SJSA1 (cell line): Measurements from ENCODE around the gene ATXN7L1. TPM values are rescaled to one million over a fixed set of nuclear protein-coding genes. Genes with fewer than 3 reads are reported as not detected.

ENCODE experiments used
- DNase-seq, 2 experiments: peaks; one replicate each; pipeline ENCODE4 v3.0.0-alpha.2; 2015 to 2020; ENCODE audit warnings: low spot score in 2 of 2, low read depth in 1 of 2
- H3K27ac ChIP-seq: fragments of 250-450 bp; sonication (Bioruptor Pico); 2 replicates; pipeline ENCODE4 v1.5.1; 2020; ENCODE audit warnings: mild to moderate bottlenecking, moderate library complexity
- H3K27me3 ChIP-seq: fragments of 250-450 bp; sonication (Bioruptor Pico); replicated peaks from 2 replicates; pipeline ENCODE4 v1.5.1; 2020; ENCODE audit warnings: mild to moderate bottlenecking, moderate library complexity
- H3K36me3 ChIP-seq: fragments of 250-450 bp; sonication (Bioruptor Pico); 2 replicates; pipeline ENCODE4 v1.5.1; 2020; ENCODE audit warnings: mild to moderate bottlenecking
- H3K4me1 ChIP-seq: fragments of 250-450 bp; sonication (Bioruptor Pico); replicated peaks from 2 replicates; pipeline ENCODE4 v1.6.1; 2021; ENCODE audit warnings: mild to moderate bottlenecking
- H3K4me3 ChIP-seq: fragments of 250-450 bp; sonication (Bioruptor Pico); 2 replicates; pipeline ENCODE4 v1.5.1; 2020; ENCODE audit warnings: mild to moderate bottlenecking
- H3K9me3 ChIP-seq: fragments of 250-450 bp; sonication (Bioruptor Pico); replicated peaks from 2 replicates; pipeline ENCODE4 v1.5.1; 2020; ENCODE audit warnings: mild to moderate bottlenecking
- total RNA-seq: library from RNA; depleted of rRNA; stranded (reverse); fragments of >200 nt; shearing (Covaris generic); gene quantifications from 2 replicates; pipeline ENCODE4 v1.2.3, GENCODE V29; 2014

The ATXN7L1 gene
- total RNA-seq, 1 experiment from 2014 or later, result 2.7 TPM

DNA sequence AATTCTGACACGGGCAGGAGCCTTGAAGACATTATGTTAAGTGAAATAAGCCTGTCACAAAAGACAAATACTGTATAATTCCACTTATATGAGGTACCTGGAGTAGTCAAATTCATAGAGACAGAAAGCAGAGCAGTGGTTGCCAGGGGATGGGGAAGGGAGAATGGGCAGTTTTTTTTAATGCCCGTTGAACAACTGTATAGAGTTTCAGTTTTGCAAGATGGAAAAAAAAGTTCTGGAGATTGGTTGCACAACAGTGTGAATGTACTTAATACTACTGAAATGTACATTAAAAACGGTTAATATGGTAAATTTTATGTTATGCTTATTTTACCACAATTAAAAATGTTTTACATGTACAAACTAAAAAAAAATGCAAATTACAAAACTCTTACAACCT is 231.5 kb downstream of the ATXN7L1 start:
- no peak for DNase-seq
- no peaks in the 10 kb centered on the region for H3K27me3 ChIP-seq
- 0 out of 2 replicates have a peak, but pooled peaks cover 3% of the 10 kb centered on the region for H3K4me1 ChIP-seq
- H3K4me3 ChIP-seq, result no peak overlapping the region
- no peak overlapping the region for H3K27ac ChIP-seq
- no peaks in the 10 kb centered on the region for H3K9me3 ChIP-seq
- no peaks in the 10 kb centered on the region for H3K36me3 ChIP-seq

GRCh38 chr7:105643851-105644250 is 232.5 kb downstream of the ATXN7L1 start:
- no peaks in the 10 kb centered on the region for H3K9me3 ChIP-seq
- no peak for DNase-seq
- 0 out of 2 replicates have a peak, but pooled peaks cover under 1% of the 10 kb centered on the region for H3K4me1 ChIP-seq
- no peaks in the 10 kb centered on the region for H3K36me3 ChIP-seq
- H3K27me3 ChIP-seq, result no peaks in the 10 kb centered on the region
- no peak overlapping the region for H3K27ac ChIP-seq
- no peak overlapping the region for H3K4me3 ChIP-seq

GRCh38 chr7:105643384-105643783 is 233.0 kb downstream of the ATXN7L1 start:
- no peak for DNase-seq
- H3K27ac ChIP-seq, result no peak overlapping the region
- no peaks in the 10 kb centered on the region for H3K9me3 ChIP-seq
- H3K27me3 ChIP-seq, result no peaks in the 10 kb centered on the region
- H3K4me3 ChIP-seq, result no peak overlapping the region
- no peaks in the 10 kb centered on the region for H3K4me1 ChIP-seq
- H3K36me3 ChIP-seq, result no peaks in the 10 kb centered on the region

GRCh38 chr7:105642264-105642663 is 234.1 kb downstream of the ATXN7L1 start:
- Histone ChIP-seq H3K36me3 (no peaks in the 10 kb centered on the region; the same call in 1 of the 2 replicates), H3K4me1 (no peaks in the 10 kb centered on the region), H3K27me3 (no peaks in the 10 kb centered on the region), H3K9me3 (no peaks in the 10 kb centered on the region), H3K4me3 (no peak overlapping the region), H3K27ac (no peak overlapping the region)
- no peak for DNase-seq

GRCh38 chr7:105640956-105641810 is 235.2 kb downstream of the ATXN7L1 start:
- no peak for DNase-seq
- Histone ChIP-seq H3K27me3 (no peaks in the 10 kb centered on the region), H3K4me1 (no peaks in the 10 kb centered on the region), H3K36me3 (no peaks in the 10 kb centered on the region; the same call in 1 of the 2 replicates), H3K27ac (no peak overlapping the region), H3K9me3 (no peaks in the 10 kb centered on the region), H3K4me3 (no peak overlapping the region)

DNA sequence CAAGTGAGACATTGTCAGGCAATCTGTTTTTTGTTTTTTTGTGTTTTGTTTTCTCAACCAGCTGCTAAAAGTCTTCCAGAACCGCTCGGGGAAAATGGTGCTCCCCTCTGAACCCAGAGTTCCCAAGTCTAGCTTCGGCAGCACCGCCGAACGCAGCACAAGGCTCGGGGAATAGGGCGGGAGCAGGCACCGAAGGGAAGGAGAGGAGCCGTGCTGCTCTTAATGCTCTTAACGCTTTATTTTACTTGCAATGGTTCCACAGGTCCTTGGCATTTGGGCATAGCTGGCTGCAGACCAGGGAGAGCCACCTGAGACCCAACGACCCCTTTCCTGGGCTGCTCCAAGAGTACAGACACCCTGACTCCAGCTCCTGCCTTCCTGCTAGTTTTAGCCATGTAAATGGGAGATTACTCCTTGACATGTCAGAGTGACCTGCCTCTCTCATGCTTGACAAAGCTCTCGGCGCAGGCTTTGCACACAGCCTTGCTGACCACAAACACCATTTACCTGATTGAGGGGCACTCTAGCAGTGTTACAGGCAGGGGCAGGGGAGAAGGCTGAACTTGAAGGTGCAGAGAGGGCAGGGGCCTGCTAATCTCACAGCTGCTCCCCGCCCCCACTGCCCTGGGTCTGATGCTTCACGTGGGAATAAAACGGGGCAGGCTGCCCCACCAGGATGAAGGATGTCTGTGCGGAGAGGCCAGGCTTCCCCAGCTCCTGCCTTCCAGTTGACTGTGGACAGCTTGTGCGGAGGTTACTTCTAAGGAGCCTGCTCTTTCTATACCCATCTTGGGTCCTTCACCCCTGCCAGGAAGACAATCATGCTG is 236.5 kb downstream of the ATXN7L1 start:
- H3K4me3 ChIP-seq, result no peak overlapping the region
- no peaks in the 10 kb centered on the region for H3K4me1 ChIP-seq
- no peak for DNase-seq
- no peaks in the 10 kb centered on the region for H3K27me3 ChIP-seq
- H3K36me3 ChIP-seq, result no peaks in the 10 kb centered on the region; the same call in 1 of the 2 replicates
- no peaks in the 10 kb centered on the region for H3K9me3 ChIP-seq
- no peak overlapping the region for H3K27ac ChIP-seq

GRCh38 chr7:105638902-105639495 is 237.4 kb downstream of the ATXN7L1 start:
- H3K9me3 ChIP-seq, result no peaks in the 10 kb centered on the region
- no peak overlapping the region for H3K4me3 ChIP-seq
- H3K4me1 ChIP-seq, result no peaks in the 10 kb centered on the region
- H3K27me3 ChIP-seq, result no peaks in the 10 kb centered on the region
- H3K27ac ChIP-seq, result no peak overlapping the region
- no peaks in the 10 kb centered on the region; the same call in 1 of the 2 replicates for H3K36me3 ChIP-seq
- no peak for DNase-seq

GRCh38 chr7:105638334-105638733 is 238.1 kb downstream of the ATXN7L1 start:
- no peak for DNase-seq
- H3K4me3 ChIP-seq, result no peak overlapping the region
- H3K4me1 ChIP-seq, result no peaks in the 10 kb centered on the region
- no peaks in the 10 kb centered on the region for H3K27me3 ChIP-seq
- no peak overlapping the region for H3K27ac ChIP-seq
- no peaks in the 10 kb centered on the region for H3K9me3 ChIP-seq
- H3K36me3 ChIP-seq, result no peaks in the 10 kb centered on the region; the same call in 1 of the 2 replicates

GRCh38 chr7:105637755-105638154 is 238.6 kb downstream of the ATXN7L1 start:
- H3K27me3 ChIP-seq, result no peaks in the 10 kb centered on the region
- no peak overlapping the region for H3K4me3 ChIP-seq
- H3K9me3 ChIP-seq, result no peaks in the 10 kb centered on the region
- DNase-seq, result no peak
- H3K36me3 ChIP-seq, result no peaks in the 10 kb centered on the region; the same call in 1 of the 2 replicates
- no peak overlapping the region for H3K27ac ChIP-seq
- H3K4me1 ChIP-seq, result no peaks in the 10 kb centered on the region

DNA sequence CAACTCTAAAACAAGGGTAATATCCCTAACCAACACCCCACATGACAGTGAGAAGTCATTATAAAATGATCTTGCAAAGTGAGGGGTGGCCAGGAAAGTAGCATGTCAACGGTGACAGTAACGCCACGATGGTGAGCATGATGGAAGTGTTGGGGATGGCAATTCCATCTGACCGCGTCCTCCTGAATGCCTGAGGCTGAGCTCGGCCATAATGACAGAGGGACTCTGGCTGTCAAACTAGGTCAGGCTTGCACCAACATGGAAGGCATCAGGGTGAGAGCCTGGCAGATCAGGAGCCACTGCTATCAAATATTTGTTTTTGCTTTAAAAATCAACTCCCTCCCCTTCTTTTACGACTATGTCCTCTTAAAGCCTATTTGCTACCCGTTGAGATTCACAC is 239.4 kb downstream of the ATXN7L1 start:
- DNase-seq, result no peak
- no peaks in the 10 kb centered on the region for H3K9me3 ChIP-seq
- no peak overlapping the region for H3K4me3 ChIP-seq
- H3K4me1 ChIP-seq, result no peaks in the 10 kb centered on the region
- H3K27ac ChIP-seq, result no peak overlapping the region
- H3K27me3 ChIP-seq, result no peaks in the 10 kb centered on the region
- H3K36me3 ChIP-seq, result no peaks in the 10 kb centered on the region; the same call in 1 of the 2 replicates

- Histone ChIP-seq H3K4me3 (no peak overlapping the region), H3K27me3 (no peaks in the 10 kb centered on the region), H3K36me3 (no peaks in the 10 kb centered on the region; the same call in 1 of the 2 replicates), H3K4me1 (no peaks in the 10 kb centered on the region), H3K27ac (no peak overlapping the region), H3K9me3 (no peaks in the 10 kb centered on the region)
- no peak for DNase-seq
Observed at GRCh38 chr7:105635197-105635596, 241.2 kb downstream of the ATXN7L1 start.

- no peak overlapping the region for H3K27ac ChIP-seq
- H3K9me3 ChIP-seq, result no peaks in the 10 kb centered on the region
- no peak overlapping the region for H3K4me3 ChIP-seq
- no peaks in the 10 kb centered on the region for H3K4me1 ChIP-seq
- DNase-seq, result no peak
- no peaks in the 10 kb centered on the region for H3K36me3 ChIP-seq
- no peaks in the 10 kb centered on the region for H3K27me3 ChIP-seq
Observed at GRCh38 chr7:105625986-105626385, 250.4 kb downstream of the ATXN7L1 start.

- H3K36me3 ChIP-seq, result no peaks in the 10 kb centered on the region
- no peaks in the 10 kb centered on the region for H3K9me3 ChIP-seq
- no peaks in the 10 kb centered on the region for H3K27me3 ChIP-seq
- H3K4me1 ChIP-seq, result no peaks in the 10 kb centered on the region
- no peak overlapping the region for H3K4me3 ChIP-seq
- no peak for DNase-seq
- H3K27ac ChIP-seq, result no peak overlapping the region
Observed at GRCh38 chr7:105623906-105624305, 252.5 kb downstream of the ATXN7L1 start.
